AG04449 (cell line): Measurements from ENCODE around the gene PHF20.
A peak's percentile ranks its signal among the peaks of the same experiment; 100 is the strongest.

Experiments
- CTCF ChIA-PET: fragments of 350-600 bp; formaldehyde crosslinking; extraction: SDS; loops from one replicate; lab custom pipeline; 2021; ENCODE audit warnings: antibody characterized with exemption; lab: Yijun Ruan, JAX
- POLR2A ChIA-PET: fragments of 400-600, 350-600 bp; formaldehyde crosslinking; extraction: SDS; loops from one replicate; lab custom pipeline; 2020; ENCODE audit warnings: antibody characterized with exemption, inconsistent platforms; lab: Yijun Ruan, JAX
- DNase-seq: peaks from one replicate; pipeline ENCODE4 v3.0.0-alpha.2; 2010; ENCODE audit warnings: low read depth, low spot score
- H3K4me3 ChIP-seq: 2 replicates; pipeline ENCODE4 v1.5.1; 2011; ENCODE audit warnings: low read depth, mild to moderate bottlenecking, control low read depth, low read length
- CTCF ChIP-seq: IDR thresholded peaks from one replicate; pipeline ENCODE4 v1.5.1; 2011; ENCODE audit warnings: mild to moderate bottlenecking, moderate library complexity, low read length, control low read depth, inconsistent platforms; ENCODE audit not compliant: insufficient read depth; ENCODE audit errors: missing control alignments

PHF20 gene

DNA sequence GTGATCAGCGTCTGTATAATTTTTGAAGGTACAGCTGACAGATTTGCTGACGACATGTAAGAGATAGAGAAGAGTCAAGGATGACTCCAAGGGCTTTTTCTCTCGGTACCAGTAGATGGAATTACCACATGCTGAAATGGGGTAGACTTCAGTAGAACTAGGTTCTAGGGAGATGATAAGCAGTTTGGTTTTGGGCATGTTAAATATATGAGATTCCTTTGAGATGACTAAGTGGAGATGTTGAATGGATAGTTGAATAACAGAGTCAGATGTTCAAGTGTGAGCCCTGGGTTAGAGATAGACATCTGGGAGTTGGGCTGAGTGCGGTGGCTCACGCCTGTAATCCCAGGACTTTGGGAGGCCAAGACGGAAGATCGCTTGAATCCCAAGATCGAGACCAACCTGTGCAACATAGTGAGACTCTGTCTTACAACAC lies 50.0 kb downstream of the PHF20 start:
- TF ChIP-seq CTCF = no peak
- H3K4me3 ChIP-seq = no peak overlapping the region
- POLR2A ChIA-PET = interaction anchor here (1.6 kb wide), 1 partner anchor 80 kb away, joined by 5 read pairs; the partner anchor contains the start of gene RBM39
- CTCF ChIA-PET = no interaction called here
- peak; percentile 41 for DNase-seq

- H3K4me3 ChIP-seq = no peak overlapping the region
- DNase-seq = no peak
- CTCF ChIA-PET = no interaction called here
- no peak for TF ChIP-seq CTCF
- POLR2A ChIA-PET = interaction anchor here (0.6 to 1.6 kb wide), 2 partner anchors 60 to 81 kb away, joined by 3 to 5 read pairs; partner anchors contain the start of gene RBM39
Observed at GRCh38 chr20:35823147-35823546, 51.3 kb downstream of the PHF20 start.

- ChIA-PET POLR2A (interaction anchor here (0.6 kb wide), 1 partner anchor 59 kb away, joined by 3 read pairs; no protein-coding TSS in a partner anchor), CTCF (no interaction called here)
- no peak overlapping the region for H3K4me3 ChIP-seq
- TF ChIP-seq CTCF = no peak
- no peak for DNase-seq
Observed at GRCh38 chr20:35823937-35824336, 52.1 kb downstream of the PHF20 start.

DNA sequence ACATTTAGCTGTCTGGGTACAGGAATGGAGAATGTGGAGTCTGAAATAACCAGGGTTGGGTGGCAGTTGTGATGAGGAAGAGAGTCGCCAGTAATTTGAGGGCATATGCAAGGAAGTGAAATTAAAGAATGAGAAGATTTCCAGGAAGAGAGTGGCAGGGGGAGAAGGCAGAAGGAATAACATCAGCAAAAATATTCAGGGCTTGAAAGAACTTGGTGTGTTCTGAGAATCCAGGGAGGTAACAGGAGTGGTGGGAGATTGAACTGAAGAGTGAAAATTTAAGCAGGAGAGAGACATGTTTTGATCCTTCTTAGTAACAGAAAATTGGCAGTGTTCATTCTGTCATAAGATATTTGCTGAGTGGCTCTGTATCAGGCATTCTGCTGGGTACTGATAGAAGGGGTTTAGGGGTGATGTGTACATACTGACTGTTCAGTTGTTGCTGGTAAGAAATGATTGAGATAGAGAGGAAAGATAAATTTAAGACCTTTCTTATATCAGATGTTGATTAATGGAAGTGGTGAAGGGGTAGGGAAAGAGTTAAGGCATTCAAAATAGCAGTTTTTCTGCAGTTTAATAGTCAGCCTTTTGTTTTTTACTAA lies 54.7 kb downstream of the PHF20 start:
- CTCF ChIA-PET = no interaction called here
- DNase-seq = no peak
- no peak overlapping the region for H3K4me3 ChIP-seq
- POLR2A ChIA-PET = no interaction called here
- no peak for TF ChIP-seq CTCF

DNA sequence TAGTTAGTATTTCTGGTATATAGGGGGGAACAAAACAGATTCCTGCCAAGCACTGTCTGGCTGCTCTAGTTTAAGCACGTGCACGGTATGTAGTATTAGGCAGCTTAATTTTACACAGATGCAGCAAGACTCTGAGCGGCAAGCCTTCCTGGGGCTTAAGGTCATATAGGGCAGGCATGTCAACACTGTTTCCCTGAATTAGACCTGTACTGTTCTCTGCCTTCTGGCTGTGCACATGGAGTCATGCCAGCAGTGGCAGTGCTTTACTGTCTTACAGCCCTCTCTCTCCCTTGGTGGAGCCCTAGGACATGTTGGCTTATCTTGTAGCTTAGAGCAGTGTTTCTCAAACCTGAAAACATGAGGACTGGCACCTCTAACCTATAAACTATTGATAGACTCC lies 56.6 kb downstream of the PHF20 start:
- ChIA-PET POLR2A (no interaction called here), CTCF (no interaction called here)
- H3K4me3 ChIP-seq = no peak overlapping the region
- no peak for TF ChIP-seq CTCF
- DNase-seq = no peak

DNA sequence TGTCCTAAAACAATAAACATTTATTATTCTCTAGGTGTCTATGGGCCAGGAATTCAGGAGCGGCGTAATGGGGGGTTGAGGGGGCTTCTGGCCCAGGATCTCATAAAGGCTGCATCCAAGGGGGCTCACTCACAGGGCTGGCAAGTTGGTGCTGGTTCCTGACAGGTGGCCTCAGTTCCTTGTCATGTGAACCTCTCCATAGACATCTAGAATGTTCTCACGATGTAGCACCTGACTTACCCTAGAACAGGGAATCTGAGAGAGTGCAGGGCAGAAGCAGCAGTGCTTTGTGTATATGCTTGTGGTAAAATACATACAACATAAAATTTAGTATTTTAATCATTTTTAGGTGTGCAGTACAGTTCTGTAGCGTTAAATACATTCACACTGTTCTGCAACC lies 57.1 kb downstream of the PHF20 start:
- TF ChIP-seq CTCF = no peak
- ChIA-PET CTCF (no interaction called here), POLR2A (no interaction called here)
- no peak for DNase-seq
- H3K4me3 ChIP-seq = no peak overlapping the region
